CD8-positive, alpha-beta memory T cell (primary cell): ENCODE results near the gene HBEGF. TPM values are rescaled to one million over a fixed set of nuclear protein-coding genes. Genes with fewer than 3 reads are reported as not detected.

Source experiments
- CTCF ChIA-PET: fragments of 350-600 bp; sonication (Branson Sonifier 250); formaldehyde crosslinking; loops from one replicate; lab custom pipeline; 2021; ENCODE audit warnings: antibody characterized with exemption; lab: Charles Lee
- POLR2A ChIA-PET: fragments of 350-600 bp; sonication (Branson Sonifier 250); formaldehyde crosslinking; loops from one replicate; lab custom pipeline; 2021; ENCODE audit warnings: antibody characterized with exemption; lab: Charles Lee
- DNase-seq, 5 donors: peaks; one replicate each; pipeline versions ENCODE4 v3.0.0 to v3.0.0-alpha.2; 2020 to 2022; ENCODE audit warnings: mixed read lengths in 1 of 5
- H3K27ac ChIP-seq: one replicate; pipeline ENCODE4 v1.7.0; 2013; ENCODE audit warnings: low read depth, mild to moderate bottlenecking, low read length, moderate library complexity
- H3K27me3 ChIP-seq: 2 replicates; pipeline ENCODE4 v1.7.0; 2013; ENCODE audit warnings: low read length, mild to moderate bottlenecking; ENCODE audit not compliant: insufficient read depth, poor library complexity, severe bottlenecking
- H3K36me3 ChIP-seq: 2 replicates; pipeline ENCODE4 v1.7.0; 2013; ENCODE audit warnings: mild to moderate bottlenecking, low read length, moderate library complexity; ENCODE audit not compliant: insufficient read depth
- H3K4me1 ChIP-seq: 2 replicates; pipeline ENCODE4 v1.7.0; 2013; ENCODE audit warnings: mild to moderate bottlenecking, low read length, moderate library complexity; ENCODE audit not compliant: insufficient read depth
- H3K4me3 ChIP-seq: 2 replicates; pipeline ENCODE4 v1.7.0; 2013; ENCODE audit warnings: mild to moderate bottlenecking, low read length
- H3K9me3 ChIP-seq: 2 replicates; pipeline ENCODE4 v1.7.0; 2013; ENCODE audit warnings: mild to moderate bottlenecking, low read length
- H3K27ac Mint-ChIP-seq, 8 donors: one replicate each; pipeline ENCODE4 v1.8.0; 2020 to 2021; ENCODE audit warnings: mixed read lengths in 8 of 8, mild to moderate bottlenecking in 6 of 8, inconsistent platforms in 3 of 8, moderate library complexity in 3 of 8
- H3K27me3 Mint-ChIP-seq, 2 donors: one replicate each; pipeline ENCODE4 v1.8.0; 2020 to 2021; ENCODE audit warnings: mixed read lengths in 2 of 2, mild to moderate bottlenecking in 1 of 2, moderate library complexity in 1 of 2
- H3K36me3 Mint-ChIP-seq, 3 donors: one replicate each; pipeline ENCODE4 v1.8.0; 2020 to 2021; ENCODE audit warnings: mixed read lengths in 3 of 3, inconsistent platforms in 1 of 3, mild to moderate bottlenecking in 1 of 3
- H3K4me1 Mint-ChIP-seq, 3 donors: one replicate each; pipeline ENCODE4 v1.8.0; 2020 to 2021; ENCODE audit warnings: mixed read lengths in 3 of 3, inconsistent platforms in 1 of 3, mild to moderate bottlenecking in 1 of 3
- H3K4me3 Mint-ChIP-seq, 7 donors: one replicate each; pipeline ENCODE4 v1.8.0; 2020 to 2021; ENCODE audit warnings: mixed read lengths in 7 of 7, mild to moderate bottlenecking in 6 of 7, moderate library complexity in 4 of 7, inconsistent platforms in 2 of 7
- H3K9me3 Mint-ChIP-seq, 5 donors: one replicate each; pipeline ENCODE4 v1.8.0; 2020 to 2022; ENCODE audit warnings: mixed read lengths in 5 of 5, mild to moderate bottlenecking in 3 of 5, moderate library complexity in 2 of 5, inconsistent platforms in 1 of 5
- polyA plus RNA-seq: library from polyadenylated mRNA; unstranded; fragments of 300-500 nt; fragmentation: Illumina TruSeq; gene quantifications from one replicate; pipeline ENCODE4 v1.2.3, GENCODE V29; 2021
- total RNA-seq, 2 experiments: library from RNA; stranded (reverse); gene quantifications; one replicate each; pipeline ENCODE4 v1.2.3, GENCODE V29; 2021

Gene HBEGF
- total and polyA plus RNA-seq, 3 experiments from 2014 or later: 2.1 TPM; not detected in 1

GRCh38 chr5:140381972-140382371, 35.6 kb upstream of the HBEGF start:
- H3K27me3 ChIP-seq: no peaks in the 10 kb centered on the region
- H3K9me3 ChIP-seq: no peaks in the 10 kb centered on the region
- ChIA-PET CTCF (interaction anchor here (1.0 to 1.5 kb wide), 2 partner anchors 9 to 19 kb away, joined by 3 to 4 read pairs; no protein-coding TSS in a partner anchor), POLR2A (no interaction called here)
- H3K4me3 ChIP-seq: no peak overlapping the region
- no peaks in the 10 kb centered on the region for H3K36me3 Mint-ChIP-seq
- peaks cover 0 to 5% of the 10 kb centered on the region in 2 donors for H3K27me3 Mint-ChIP-seq
- H3K9me3 Mint-ChIP-seq: no peaks in the 10 kb centered on the region
- no peak overlapping the region for H3K4me3 Mint-ChIP-seq
- no peaks in the 10 kb centered on the region for H3K36me3 ChIP-seq
- H3K4me1 ChIP-seq: no peaks in the 10 kb centered on the region
- no peak overlapping the region for H3K27ac ChIP-seq
- peaks cover 0 to 2% (median 0%) of the 10 kb centered on the region in 3 donors for H3K4me1 Mint-ChIP-seq
- H3K27ac Mint-ChIP-seq: no peak overlapping the region
- DNase-seq: no peak

- no peaks in the 10 kb centered on the region for H3K36me3 ChIP-seq
- CTCF ChIA-PET: interaction anchor here (1.5 to 1.6 kb wide), 2 partner anchors 9 to 18 kb away, joined by 3 to 4 read pairs; no protein-coding TSS in a partner anchor
- no peaks in the 10 kb centered on the region for H3K4me1 ChIP-seq
- DNase-seq: no peak
- H3K36me3 Mint-ChIP-seq: no peaks in the 10 kb centered on the region
- H3K27me3 ChIP-seq: no peaks in the 10 kb centered on the region
- H3K4me3 Mint-ChIP-seq: no peak overlapping the region
- H3K9me3 Mint-ChIP-seq: no peaks in the 10 kb centered on the region
- H3K27ac Mint-ChIP-seq: no peak overlapping the region
- peaks cover 0 to 5% of the 10 kb centered on the region in 2 donors for H3K27me3 Mint-ChIP-seq
- POLR2A ChIA-PET: no interaction called here
- no peak overlapping the region for H3K4me3 ChIP-seq
- H3K4me1 Mint-ChIP-seq: peaks cover 0 to 2% (median 0%) of the 10 kb centered on the region in 3 donors
- no peaks in the 10 kb centered on the region for H3K9me3 ChIP-seq
- no peak overlapping the region for H3K27ac ChIP-seq
Observed at GRCh38 chr5:140381351-140381750, 34.9 kb upstream of the HBEGF start.

- H3K9me3 ChIP-seq: no peaks in the 10 kb centered on the region
- H3K27me3 Mint-ChIP-seq: no peaks in the 10 kb centered on the region
- H3K27me3 ChIP-seq: no peaks in the 10 kb centered on the region
- H3K4me1 ChIP-seq: no peaks in the 10 kb centered on the region
- CTCF ChIA-PET: interaction anchor here (0.7 to 2.7 kb wide), 28 partner anchors 8 to 353 kb away, joined by 3 to 21 read pairs (median 4); partner anchors contain the start of genes ANKHD1, HARS1, HARS2 and HBEGF
- no peaks in the 10 kb centered on the region for H3K9me3 Mint-ChIP-seq
- peaks cover 3 to 5% (median 5%) of the 10 kb centered on the region in 3 donors for H3K4me1 Mint-ChIP-seq
- no peak overlapping the region for H3K27ac ChIP-seq
- peak overlapping the region in 2 of 8 donors; percentile 31 to 51 for H3K27ac Mint-ChIP-seq
- DNase-seq: peak in 4 of 5 donors; percentile 13 to 55 (median 30)
- no peaks in the 10 kb centered on the region for H3K36me3 Mint-ChIP-seq
- no peak overlapping the region for H3K4me3 ChIP-seq
- H3K4me3 Mint-ChIP-seq: no peak overlapping the region
- no peaks in the 10 kb centered on the region for H3K36me3 ChIP-seq
- POLR2A ChIA-PET: interaction anchor here (0.6 kb wide), 1 partner anchor 14 kb away, joined by 3 read pairs; no protein-coding TSS in a partner anchor
Observed at GRCh38 chr5:140372971-140373487, 26.6 kb upstream of the HBEGF start.

- POLR2A ChIA-PET: no interaction called here
- no peak for DNase-seq
- Mint-ChIP-seq H3K9me3 (no peaks in the 10 kb centered on the region), H3K27me3 (no peaks in the 10 kb centered on the region), H3K4me1 (peaks cover 3 to 5% (median 5%) of the 10 kb centered on the region in 3 donors), H3K27ac (no peak overlapping the region), H3K36me3 (no peaks in the 10 kb centered on the region), H3K4me3 (no peak overlapping the region)
- Histone ChIP-seq H3K4me3 (no peak overlapping the region), H3K27me3 (no peaks in the 10 kb centered on the region), H3K4me1 (no peaks in the 10 kb centered on the region), H3K36me3 (no peaks in the 10 kb centered on the region), H3K27ac (no peak overlapping the region), H3K9me3 (no peaks in the 10 kb centered on the region)
- CTCF ChIA-PET: interaction anchor here (0.9 to 2.7 kb wide), 13 partner anchors 8 to 355 kb away, joined by 3 to 21 read pairs (median 7); partner anchors contain the start of gene ANKHD1
Observed at GRCh38 chr5:140371356-140372151, 25.2 kb upstream of the HBEGF start.

- no peak overlapping the region for H3K4me3 Mint-ChIP-seq
- no peaks in the 10 kb centered on the region for H3K36me3 ChIP-seq
- peaks cover 4% of the 10 kb centered on the region for H3K4me1 ChIP-seq
- no peaks in the 10 kb centered on the region for H3K27me3 Mint-ChIP-seq
- H3K4me3 ChIP-seq: no peak overlapping the region
- H3K9me3 ChIP-seq: no peaks in the 10 kb centered on the region
- H3K27me3 ChIP-seq: no peaks in the 10 kb centered on the region
- H3K27ac Mint-ChIP-seq: peak overlapping the region in 1 of 8 donors; percentile 84
- H3K9me3 Mint-ChIP-seq: no peaks in the 10 kb centered on the region
- CTCF ChIA-PET: no interaction called here
- no peak overlapping the region for H3K27ac ChIP-seq
- POLR2A ChIA-PET: no interaction called here
- H3K4me1 Mint-ChIP-seq: peaks cover 4 to 8% (median 6%) of the 10 kb centered on the region in 3 donors
- H3K36me3 Mint-ChIP-seq: no peaks in the 10 kb centered on the region
- DNase-seq: no peak
Observed at GRCh38 chr5:140367256-140368013, 21.0 kb upstream of the HBEGF start.

GRCh38 chr5:140366589-140367255, 20.3 kb upstream of the HBEGF start:
- no peaks in the 10 kb centered on the region for H3K36me3 ChIP-seq
- H3K9me3 ChIP-seq: no peaks in the 10 kb centered on the region
- H3K27ac ChIP-seq: no peak overlapping the region
- Mint-ChIP-seq H3K4me1 (peaks cover 4 to 8% (median 6%) of the 10 kb centered on the region in 3 donors), H3K4me3 (no peak overlapping the region), H3K9me3 (no peaks in the 10 kb centered on the region), H3K27me3 (no peaks in the 10 kb centered on the region), H3K36me3 (no peaks in the 10 kb centered on the region), H3K27ac (no peak overlapping the region)
- POLR2A ChIA-PET: no interaction called here
- H3K4me3 ChIP-seq: no peak overlapping the region
- no peaks in the 10 kb centered on the region for H3K27me3 ChIP-seq
- H3K4me1 ChIP-seq: peaks cover 4% of the 10 kb centered on the region
- CTCF ChIA-PET: interaction anchor here (4.2 kb wide), 1 partner anchor 354 kb away, joined by 17 read pairs; no protein-coding TSS in a partner anchor
- DNase-seq: no peak

- POLR2A ChIA-PET: no interaction called here
- no peak for DNase-seq
Observed at GRCh38 chr5:140365941-140366340, 19.5 kb upstream of the HBEGF start.

More at GRCh38 chr5:140365941-140366340, 19.5 kb upstream of the HBEGF start:
- no peak overlapping the region for H3K27ac Mint-ChIP-seq
- no peak overlapping the region for H3K4me3 ChIP-seq
- no peaks in the 10 kb centered on the region for H3K27me3 Mint-ChIP-seq
- H3K9me3 Mint-ChIP-seq: no peaks in the 10 kb centered on the region
- H3K36me3 Mint-ChIP-seq: no peaks in the 10 kb centered on the region
- peaks cover 4 to 8% (median 6%) of the 10 kb centered on the region in 3 donors for H3K4me1 Mint-ChIP-seq
- H3K9me3 ChIP-seq: no peaks in the 10 kb centered on the region
- no peaks in the 10 kb centered on the region for H3K27me3 ChIP-seq
- peaks cover 4% of the 10 kb centered on the region for H3K4me1 ChIP-seq
- no peaks in the 10 kb centered on the region for H3K36me3 ChIP-seq
- H3K4me3 Mint-ChIP-seq: no peak overlapping the region
- no peak overlapping the region for H3K27ac ChIP-seq
- CTCF ChIA-PET: interaction anchor here (4.2 kb wide), 1 partner anchor 354 kb away, joined by 17 read pairs; no protein-coding TSS in a partner anchor
